ENCODE measurements around the gene MYO18B. TPM values are rescaled to one million over a fixed set of nuclear protein-coding genes. Genes with fewer than 3 reads are reported as not detected.

MYO18B gene
- polyA plus RNA-seq, 3 donors: not detected

DNA sequence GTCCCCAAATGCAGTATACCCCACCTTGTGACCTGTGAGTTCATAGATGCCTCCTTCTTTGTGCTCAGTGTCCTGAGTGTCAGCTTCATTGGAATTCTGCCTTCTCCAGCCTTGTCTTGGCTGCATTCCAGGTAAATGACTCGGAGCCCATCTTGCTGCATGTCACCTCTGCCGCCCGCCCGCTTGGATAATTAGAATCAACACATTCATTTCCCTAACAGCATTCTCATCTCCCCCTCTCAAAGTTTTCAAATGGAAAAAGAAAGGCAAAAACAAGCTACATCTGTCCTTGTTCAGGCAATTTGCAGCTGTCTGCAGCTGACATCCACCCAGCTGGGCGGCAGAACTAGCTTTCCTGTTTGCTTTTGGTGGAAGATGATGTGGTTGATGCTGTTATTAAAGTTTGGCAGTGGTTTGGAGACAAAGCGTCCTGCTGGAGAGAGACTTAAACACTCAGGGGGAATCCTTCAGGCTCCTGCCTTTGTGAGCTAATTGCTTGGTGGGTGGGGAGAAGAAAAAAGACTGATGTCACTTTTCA lies 228.5 kb downstream of the MYO18B start:
- H3K4me1 Mint-ChIP-seq: no peaks in the 10 kb centered on the region
- Histone ChIP-seq H4K20me1 (ENCODE audit: insufficient read depth, low read length) (no peaks in the 10 kb centered on the region), H3K4me2 (replicated peaks; ENCODE audit: extremely low read depth, low read length, poor library complexity, severe bottlenecking) (no peak overlapping the region), H2AFZ (ENCODE audit: insufficient read depth, low read depth, low read length, poor library complexity, severe bottlenecking) (no peak overlapping the region), H3K27me3 (ENCODE audit: control insufficient read depth in 2 of 2, insufficient read depth in 2 of 2, low read length in 2 of 2) (peaks cover 6 to 8% of the 10 kb centered on the region in 2 donors), H3K36me3 (replicated peaks in 1 of 2; ENCODE audit: control insufficient read depth in 1 of 2, insufficient read depth in 2 of 2, low read length in 2 of 2) (no peaks in the 10 kb centered on the region), H3K9me3 (replicated peaks in 1 of 2; ENCODE audit: control insufficient read depth in 1 of 2, insufficient read depth in 1 of 2, low read length in 2 of 2) (no peaks in the 10 kb centered on the region), H3K4me3 (replicated peaks in 1 of 3; ENCODE audit: low read depth in 2 of 3, low read length in 3 of 3) (no peak overlapping the region), H3K4me1 (ENCODE audit: control insufficient read depth in 1 of 2, insufficient read depth in 2 of 2, low read length in 2 of 2) (no peaks in the 10 kb centered on the region), H3K79me2 (ENCODE audit: insufficient read depth, low read length) (no peaks in the 10 kb centered on the region), H3K9ac (ENCODE audit: insufficient read depth, low read length, poor library complexity, severe bottlenecking) (no peak overlapping the region), H3K27ac (ENCODE audit: low read depth in 1 of 2, low read length in 2 of 2) (no peak overlapping the region)
- peaks cover 0 to 10% (median 4%) of the 10 kb centered on the region in 3 donors for H3K27me3 Mint-ChIP-seq (ENCODE audit: low read depth in 3 of 3)
- H3K9me3 Mint-ChIP-seq: peaks cover 0 to 2% (median 0%) of the 10 kb centered on the region in 7 donors
- intact Hi-C loops (cut with micrococcal nuclease): no loop called here
- H3K4me3 Mint-ChIP-seq: no peak overlapping the region
- no peak for DNase-seq
- TF ChIP-seq, protein P1, sequence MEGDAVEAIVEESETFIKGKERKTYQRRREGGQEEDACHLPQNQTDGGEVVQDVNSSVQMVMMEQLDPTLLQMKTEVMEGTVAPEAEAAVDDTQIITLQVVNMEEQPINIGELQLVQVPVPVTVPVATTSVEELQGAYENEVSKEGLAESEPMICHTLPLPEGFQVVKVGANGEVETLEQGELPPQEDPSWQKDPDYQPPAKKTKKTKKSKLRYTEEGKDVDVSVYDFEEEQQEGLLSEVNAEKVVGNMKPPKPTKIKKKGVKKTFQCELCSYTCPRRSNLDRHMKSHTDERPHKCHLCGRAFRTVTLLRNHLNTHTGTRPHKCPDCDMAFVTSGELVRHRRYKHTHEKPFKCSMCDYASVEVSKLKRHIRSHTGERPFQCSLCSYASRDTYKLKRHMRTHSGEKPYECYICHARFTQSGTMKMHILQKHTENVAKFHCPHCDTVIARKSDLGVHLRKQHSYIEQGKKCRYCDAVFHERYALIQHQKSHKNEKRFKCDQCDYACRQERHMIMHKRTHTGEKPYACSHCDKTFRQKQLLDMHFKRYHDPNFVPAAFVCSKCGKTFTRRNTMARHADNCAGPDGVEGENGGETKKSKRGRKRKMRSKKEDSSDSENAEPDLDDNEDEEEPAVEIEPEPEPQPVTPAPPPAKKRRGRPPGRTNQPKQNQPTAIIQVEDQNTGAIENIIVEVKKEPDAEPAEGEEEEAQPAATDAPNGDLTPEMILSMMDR (IDR thresholded peaks at IDR 0.05): no peak
- no peak overlapping the region for H3K27ac Mint-ChIP-seq
- no peaks in the 10 kb centered on the region for H3K36me3 Mint-ChIP-seq
- 52% methylated on average over 6 of the region's 6 CpGs for WGBS (ENCODE audit: insufficient coverage)

DNA sequence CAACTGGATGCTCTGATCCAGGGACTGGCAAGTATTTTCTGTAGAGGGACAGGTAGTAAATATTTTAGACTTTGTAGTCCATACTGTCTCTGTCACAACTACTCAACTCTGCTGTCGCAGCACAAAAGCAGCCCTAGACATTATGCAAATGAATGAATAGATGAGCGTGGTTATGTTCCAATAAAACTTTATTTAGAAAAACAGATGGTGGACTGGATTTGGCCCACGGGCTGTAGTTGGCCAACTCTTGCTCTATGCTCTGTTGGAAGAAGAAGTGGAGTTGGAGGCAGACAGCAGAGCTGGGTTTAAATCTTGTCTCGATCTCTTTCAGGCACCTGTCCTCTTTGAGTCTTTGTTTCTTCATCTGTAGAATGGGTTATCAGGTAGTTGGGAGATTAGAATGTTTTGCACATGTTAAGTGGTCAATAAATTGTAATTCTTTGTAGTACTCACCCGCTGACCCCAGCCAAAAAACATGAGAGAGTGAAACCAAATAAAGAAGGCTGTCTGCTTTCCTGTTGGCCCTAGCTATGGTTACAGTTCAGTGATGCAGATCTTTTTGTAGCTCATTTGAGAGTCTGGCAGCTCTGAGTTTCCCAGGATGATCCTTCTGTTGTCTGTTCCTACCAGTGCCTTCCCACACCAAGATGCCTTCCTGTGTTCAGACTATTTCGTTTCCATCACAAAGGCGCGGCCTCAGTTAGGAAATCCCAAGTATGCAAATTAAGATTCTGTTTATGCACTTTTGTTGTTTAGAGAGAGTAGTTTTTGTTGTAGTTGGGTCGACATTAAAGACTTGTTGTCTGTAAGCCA lies 229.2 kb downstream of the MYO18B start:
- no peak overlapping the region for H2AFZ ChIP-seq (ENCODE audit: insufficient read depth, low read depth, low read length, poor library complexity, severe bottlenecking)
- H3K36me3 ChIP-seq (replicated peaks in 1 of 2; ENCODE audit: control insufficient read depth in 1 of 2, insufficient read depth in 2 of 2, low read length in 2 of 2): no peaks in the 10 kb centered on the region
- Mint-ChIP-seq H3K4me1 (no peaks in the 10 kb centered on the region), H3K9me3 (peaks cover 0 to 2% (median 0%) of the 10 kb centered on the region in 7 donors), H3K4me3 (no peak overlapping the region), H3K36me3 (no peaks in the 10 kb centered on the region), H3K27me3 (ENCODE audit: low read depth in 3 of 3) (peaks cover 0 to 8% (median 6%) of the 10 kb centered on the region in 3 donors), H3K27ac (no peak overlapping the region)
- H3K4me1 ChIP-seq (ENCODE audit: control insufficient read depth in 1 of 2, insufficient read depth in 2 of 2, low read length in 2 of 2): no peaks in the 10 kb centered on the region
- no peaks in the 10 kb centered on the region for H3K79me2 ChIP-seq (ENCODE audit: insufficient read depth, low read length)
- no peak overlapping the region for H3K4me2 ChIP-seq (replicated peaks; ENCODE audit: extremely low read depth, low read length, poor library complexity, severe bottlenecking)
- intact Hi-C loops (cut with micrococcal nuclease): no loop called here
- TF ChIP-seq, protein P1 (IDR thresholded peaks at IDR 0.05): no peak
- DNase-seq: no peak
- 74% methylated on average over 4 of the region's 9 CpGs for WGBS (ENCODE audit: insufficient coverage)
- no peak overlapping the region for H3K4me3 ChIP-seq (replicated peaks in 1 of 3; ENCODE audit: low read depth in 2 of 3, low read length in 3 of 3)
- H3K9ac ChIP-seq (ENCODE audit: insufficient read depth, low read length, poor library complexity, severe bottlenecking): no peak overlapping the region
- no peaks in the 10 kb centered on the region for H3K9me3 ChIP-seq (replicated peaks in 1 of 2; ENCODE audit: control insufficient read depth in 1 of 2, insufficient read depth in 1 of 2, low read length in 2 of 2)
- H4K20me1 ChIP-seq (ENCODE audit: insufficient read depth, low read length): no peaks in the 10 kb centered on the region
- H3K27ac ChIP-seq (ENCODE audit: low read depth in 1 of 2, low read length in 2 of 2): no peak overlapping the region
- peaks cover 5% of the 10 kb centered on the region in 2 donors for H3K27me3 ChIP-seq (ENCODE audit: control insufficient read depth in 2 of 2, insufficient read depth in 2 of 2, low read length in 2 of 2)
